Muscle of back (tissue), 11 donors: ENCODE data around the gene STX16. TPM values are rescaled to one million over a fixed set of nuclear protein-coding genes. Genes with fewer than 3 reads are reported as not detected.
"Not testable (repeated sequence)": the region's sequence is repeated elsewhere in the genome, so short reads cannot be mapped to it uniquely, and the experiment has no call there.

ENCODE experiments used
- DNase-seq, 3 donors: peaks; one replicate each; pipeline versions ENCODE4 v3.0.0 to v3.0.0-alpha.2; 2013
- polyA plus RNA-seq, 10 donors: library from polyadenylated mRNA; unstranded; fragments of 120-200 nt; gene quantifications; one replicate each; pipeline ENCODE4 v1.2.1, GENCODE V29; 2013; ENCODE audit not compliant: insufficient read length in 10 of 10

Gene STX16
- polyA plus RNA-seq, 10 donors = 33.5 to 81.8 (median 53.4) TPM

DNA sequence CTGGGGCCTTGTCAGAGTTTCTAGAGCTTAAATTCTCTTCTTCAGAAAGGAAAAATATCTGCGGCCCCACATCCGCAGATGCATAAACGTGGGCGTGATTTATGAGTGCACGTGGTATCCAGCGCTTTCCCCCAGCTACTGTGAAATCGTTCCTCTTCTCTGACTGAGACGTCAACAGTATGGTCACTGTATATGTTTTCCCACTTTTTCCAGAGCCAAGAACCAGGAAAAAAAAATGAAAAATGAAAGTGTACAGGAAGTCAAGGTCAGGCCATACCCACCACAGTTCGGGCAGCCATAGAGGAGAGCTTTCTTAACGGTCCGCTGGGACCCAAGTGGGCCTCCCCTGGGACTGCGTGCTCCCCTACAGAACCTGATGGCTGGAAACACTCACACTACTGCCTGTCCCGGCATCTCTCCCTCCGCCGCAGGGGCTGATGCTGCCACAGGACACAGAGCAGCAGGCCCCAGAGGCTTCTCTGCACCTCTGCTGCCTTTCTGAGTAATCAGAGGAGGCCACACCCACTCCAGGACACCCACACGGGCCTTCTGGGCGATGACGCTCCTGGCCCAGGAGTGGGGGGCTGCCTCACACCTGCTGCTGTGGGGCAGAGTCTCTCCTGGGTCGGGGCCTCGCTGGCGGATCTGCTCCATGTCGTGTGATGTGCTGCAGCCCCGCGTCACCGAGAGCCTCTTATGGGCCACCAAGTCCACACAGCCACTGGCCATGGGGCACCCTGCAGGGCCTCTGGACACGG is 16.4 kb upstream of the STX16 start:
- peak; percentile 79 to 93 (median 82) for DNase-seq

DNA sequence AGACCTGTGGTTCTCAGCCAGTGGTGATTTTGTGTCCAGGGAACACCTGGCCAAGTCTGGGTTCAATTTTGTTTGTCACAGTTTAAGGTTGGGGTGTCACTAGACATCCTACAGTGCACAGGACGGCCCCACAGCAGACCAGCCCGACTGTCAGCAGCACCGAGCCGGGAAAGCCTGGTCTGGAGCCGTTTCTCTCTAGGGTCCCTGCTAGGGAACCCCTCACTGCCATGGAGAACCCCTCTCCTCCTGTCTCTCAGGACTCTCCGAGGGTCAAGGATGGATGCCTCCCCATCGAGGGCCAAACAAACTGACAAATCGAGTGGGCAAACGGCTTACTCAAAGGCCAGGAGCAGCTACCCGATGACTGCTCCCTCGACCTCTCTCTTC is 15.8 kb upstream of the STX16 start:
- no peak for DNase-seq

DNA sequence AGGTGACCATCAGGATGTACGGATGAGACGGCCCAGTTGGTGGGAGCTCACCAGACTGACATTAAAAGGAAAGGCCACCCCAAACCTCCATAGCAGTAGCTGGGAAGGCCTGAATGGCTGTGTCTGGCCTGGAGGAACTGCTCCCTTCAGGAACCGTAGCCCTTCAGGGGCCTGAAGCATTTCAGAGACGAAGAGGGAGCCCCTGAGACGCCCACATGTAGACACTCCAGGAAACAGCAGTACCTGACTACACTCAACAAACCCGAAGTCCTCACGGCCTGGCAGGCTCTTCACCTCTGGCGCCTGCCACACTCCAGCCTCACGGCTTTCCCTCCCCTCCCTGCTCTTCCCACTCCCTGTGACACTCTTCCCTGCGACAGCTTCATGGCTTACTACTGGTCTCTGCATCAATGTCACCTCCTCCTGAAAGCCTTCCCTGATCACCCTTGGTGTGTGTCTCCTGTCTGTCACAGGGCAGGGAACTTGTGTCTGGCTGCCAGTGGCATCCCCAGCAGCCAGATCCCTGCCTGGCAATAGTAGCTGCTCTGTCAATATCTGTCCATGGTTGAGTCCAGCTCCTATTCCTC is 14.6 kb upstream of the STX16 start:
- no peak for DNase-seq

DNA sequence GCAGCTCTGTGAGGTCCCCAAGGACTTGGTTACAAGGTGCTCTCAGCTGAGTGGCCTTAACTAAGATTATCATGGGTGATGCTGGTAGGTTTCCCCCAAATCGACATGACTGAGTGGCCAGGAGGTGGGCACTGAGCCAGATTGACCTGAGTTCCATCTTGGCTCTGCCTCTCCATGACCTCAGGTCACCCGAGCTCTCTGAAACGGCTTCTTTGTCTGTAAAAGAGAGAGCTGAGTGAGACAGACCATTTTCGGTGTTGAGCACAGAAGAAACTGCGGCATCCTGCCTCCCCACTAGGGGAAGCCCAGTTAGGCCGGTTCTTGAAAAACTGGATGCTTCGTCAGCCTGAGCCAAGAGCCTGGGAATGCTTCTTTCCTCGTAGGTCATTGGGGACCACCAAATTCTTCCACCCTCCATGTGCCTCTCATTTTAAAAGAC is 14.1 kb upstream of the STX16 start:
- no peak for DNase-seq

DNA sequence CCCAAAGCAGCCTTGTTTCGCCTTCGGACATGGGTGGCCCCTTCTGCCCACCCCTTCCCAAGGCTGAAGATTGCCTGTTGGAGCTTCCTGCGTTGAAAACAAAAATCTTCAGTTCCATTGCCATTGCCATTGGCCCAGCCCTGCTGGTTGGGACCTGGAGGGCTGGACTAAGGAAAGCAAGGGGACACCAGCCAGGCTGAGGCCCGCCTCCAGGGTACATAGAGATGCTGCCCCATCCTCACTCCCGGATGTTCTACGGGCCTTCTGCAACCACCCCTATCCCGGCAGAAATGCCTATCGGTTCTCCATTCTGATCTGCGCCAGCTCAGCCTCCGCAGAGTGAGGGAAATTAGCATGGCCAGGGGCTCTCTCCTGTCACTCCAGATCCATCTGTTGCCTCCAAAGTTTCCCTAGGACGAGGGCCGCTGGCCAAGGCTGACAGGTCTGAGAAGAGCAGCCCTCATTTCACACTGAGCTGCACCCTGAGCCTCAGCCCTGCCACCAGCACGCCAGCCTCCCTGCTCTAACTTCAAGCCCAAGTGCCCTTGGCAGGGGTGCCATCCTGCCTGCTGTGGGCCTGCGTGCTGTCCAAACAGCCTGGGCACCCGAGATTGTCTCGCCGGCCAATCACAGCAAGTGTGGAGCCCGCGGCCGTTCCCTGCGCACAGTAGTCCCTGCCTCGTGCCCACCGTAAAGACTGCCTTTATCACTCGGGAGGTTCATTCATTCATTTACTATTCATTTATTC is 13.4 kb upstream of the STX16 start:
- DNase-seq = no peak

DNA sequence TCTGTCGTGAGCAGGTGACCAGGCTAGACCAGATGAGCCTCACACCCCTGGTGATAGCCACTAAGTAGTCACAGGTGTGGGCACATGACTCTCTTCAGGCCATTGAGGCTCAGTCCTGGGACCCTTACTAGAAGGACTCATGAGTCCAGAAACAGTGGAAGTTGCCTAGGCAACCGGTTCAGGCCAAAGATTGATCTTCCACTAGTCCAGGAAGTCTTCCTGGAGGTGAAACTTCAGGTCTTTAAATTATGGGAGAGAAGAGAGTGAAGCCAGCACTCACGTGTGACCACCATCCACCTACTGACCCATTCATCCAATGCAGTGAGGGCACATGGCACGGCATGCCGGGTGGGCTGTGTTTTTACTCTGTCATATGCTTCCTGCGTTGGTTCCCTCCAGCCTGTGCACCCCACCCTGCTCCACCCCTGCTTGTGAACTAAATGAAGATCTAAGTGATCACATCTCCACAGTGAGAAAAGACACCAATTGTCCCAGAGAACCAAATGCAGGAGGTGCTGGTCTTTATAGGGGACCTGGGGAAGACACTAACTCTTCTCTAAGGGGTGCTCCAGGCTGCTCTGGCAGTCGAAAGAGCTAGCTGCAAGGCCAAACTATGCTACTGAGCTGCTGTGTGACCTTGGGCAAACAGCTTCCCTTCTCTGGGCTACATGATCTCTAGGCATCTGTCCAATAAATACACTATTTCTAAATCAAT is 12.5 kb upstream of the STX16 start:
- DNase-seq = no peak

DNA sequence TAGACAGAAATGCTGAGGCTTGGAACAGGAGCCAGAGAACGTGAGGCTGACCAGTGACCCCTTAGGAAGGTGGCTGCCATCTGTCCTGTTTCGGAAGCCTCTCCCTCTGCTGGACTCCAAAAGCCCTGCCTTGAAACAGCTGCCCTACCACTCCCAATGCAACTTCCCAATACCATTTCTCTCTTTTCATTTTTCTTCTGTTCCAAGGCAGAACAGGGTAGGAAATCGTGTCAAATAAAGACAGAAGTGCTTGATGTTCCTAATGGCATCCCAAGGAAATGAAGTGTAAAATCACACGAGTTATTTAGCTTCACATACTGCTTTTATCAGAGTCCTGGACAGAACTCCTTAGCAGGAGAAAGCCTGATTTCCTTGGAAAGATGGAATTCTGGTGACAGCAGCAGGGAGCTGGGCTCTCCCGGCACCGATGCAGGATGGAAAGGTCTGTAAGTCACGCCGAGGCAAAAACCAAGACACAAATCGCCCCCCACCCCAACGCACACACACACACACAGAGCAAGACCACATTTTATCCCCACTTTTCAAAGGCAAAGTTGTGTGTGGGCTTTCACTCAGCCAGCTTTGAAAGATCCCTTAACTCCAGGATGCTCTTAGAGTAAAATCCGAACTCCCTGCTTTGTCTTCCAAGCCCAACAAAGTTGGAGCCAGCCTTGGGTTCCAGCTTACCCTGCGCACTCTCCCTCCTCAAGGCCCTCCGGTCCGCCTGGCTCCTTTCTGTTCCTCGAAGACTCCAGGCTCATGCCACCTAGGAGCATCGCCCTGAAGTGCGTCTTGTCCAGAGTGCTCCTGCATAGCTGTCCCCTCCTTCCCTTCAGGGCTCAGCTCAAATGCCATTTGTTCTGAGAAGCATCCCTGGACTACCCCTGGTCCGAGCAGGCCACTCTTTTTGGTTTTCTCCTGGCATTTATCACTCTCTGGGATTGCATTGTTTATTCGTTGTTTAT is 11.6 kb upstream of the STX16 start:
- no peak for DNase-seq

DNA sequence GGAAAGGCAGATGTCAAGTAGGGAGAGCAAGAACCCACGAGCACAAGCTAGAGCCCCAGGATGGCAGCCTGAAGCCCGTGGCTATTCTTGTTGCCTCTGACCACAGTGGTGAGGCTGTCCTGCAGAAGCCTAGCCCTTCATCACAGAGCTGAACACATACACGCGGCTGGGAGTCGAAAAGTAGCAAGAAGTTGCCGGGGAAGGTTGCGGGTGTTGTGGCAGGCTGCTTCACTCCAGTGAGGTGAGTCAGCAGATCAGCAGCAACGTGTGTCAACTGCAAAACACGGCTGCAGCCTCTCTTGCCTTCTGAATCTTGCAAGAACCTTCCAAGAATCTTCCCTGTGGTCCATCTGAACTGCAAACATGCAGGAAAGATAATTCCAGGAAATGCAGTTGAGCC is 10.6 kb upstream of the STX16 start:
- DNase-seq = no peak

DNA sequence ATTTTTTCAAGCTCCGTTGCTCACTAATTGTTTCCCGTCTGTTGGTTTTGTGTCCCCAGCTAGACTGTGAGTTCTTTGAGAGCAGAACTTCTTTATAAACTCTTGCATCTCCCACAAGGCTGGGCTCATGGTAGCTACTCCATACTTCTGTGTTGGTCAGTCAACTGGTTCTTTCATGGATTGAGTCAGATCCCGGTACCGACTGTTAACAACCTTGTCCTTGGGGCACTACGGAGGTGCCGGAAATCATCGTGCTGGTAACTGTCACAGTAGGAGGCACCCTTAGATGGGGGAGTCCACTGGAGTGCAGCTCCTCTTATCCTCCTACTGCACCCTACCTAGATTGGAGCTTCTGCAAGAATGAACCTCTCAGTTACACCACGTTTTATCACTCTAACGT is 8.6 kb upstream of the STX16 start:
- no peak for DNase-seq

DNA sequence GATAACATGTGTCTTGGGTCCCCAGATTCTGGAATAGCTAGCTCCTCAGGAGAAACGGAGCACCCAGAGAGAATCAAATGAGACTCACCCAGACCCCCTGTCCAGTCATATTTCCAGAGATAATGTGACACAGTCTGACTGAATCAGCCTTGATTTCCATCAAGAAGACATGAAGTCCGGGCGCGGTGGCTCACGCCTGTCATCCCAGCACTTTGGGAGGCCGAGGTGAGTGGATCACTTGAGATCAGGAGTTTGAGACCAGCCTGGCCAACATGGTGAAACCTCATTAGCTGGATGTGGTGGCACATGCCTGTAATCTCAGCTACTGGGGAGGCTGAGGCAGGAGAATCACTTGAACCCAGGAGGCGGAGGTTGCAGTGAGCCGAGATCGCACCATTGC is 8.2 kb upstream of the STX16 start:
- not testable (repeated sequence) for DNase-seq

DNA sequence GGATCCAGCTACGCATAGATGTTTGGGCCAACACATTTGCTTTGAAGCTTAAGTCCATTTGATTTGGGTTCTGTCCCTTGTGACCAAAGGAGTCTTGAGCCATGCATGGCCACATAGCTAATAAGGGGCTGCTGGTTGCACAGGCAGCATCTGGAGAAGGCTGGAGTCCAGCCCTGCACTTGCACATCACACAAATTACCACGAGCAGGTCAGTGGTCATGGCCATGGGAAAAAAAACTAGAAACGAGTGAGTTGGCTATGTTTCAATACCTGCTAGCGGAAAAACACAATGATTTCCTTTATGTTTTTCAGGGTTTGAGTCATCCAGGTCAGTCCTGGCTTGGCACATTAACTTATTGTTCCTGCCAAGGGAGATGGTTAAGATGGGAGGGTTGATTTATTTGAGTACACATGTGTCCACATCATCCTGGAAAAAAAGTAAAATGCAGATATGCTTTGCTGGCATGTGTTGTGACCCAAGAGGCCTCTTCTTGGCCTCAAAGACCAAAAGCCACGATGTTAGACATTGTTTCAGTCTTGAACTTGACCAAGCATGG is 5.6 kb upstream of the STX16 start:
- peak in 1 of 3 donors; percentile 81 for DNase-seq

DNA sequence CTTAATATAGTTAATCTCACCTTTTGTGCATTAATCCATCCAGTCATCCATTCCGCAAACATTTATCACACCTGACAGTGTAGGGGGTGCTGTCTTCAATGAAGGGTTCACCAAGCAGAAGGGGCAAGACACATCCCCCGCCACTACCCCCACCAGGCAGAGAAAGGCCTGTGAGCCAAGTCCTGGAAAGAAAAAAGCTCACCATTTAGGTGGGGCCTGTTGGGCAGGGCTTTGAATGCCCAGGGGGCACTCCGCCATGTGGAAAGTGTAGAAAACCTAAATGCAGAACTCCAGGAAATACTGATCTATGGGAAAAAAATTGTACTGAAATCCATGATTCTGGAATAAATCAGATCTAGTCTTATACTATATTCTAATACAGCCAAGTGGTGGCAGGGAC is 4.8 kb upstream of the STX16 start:
- DNase-seq = no peak

DNA sequence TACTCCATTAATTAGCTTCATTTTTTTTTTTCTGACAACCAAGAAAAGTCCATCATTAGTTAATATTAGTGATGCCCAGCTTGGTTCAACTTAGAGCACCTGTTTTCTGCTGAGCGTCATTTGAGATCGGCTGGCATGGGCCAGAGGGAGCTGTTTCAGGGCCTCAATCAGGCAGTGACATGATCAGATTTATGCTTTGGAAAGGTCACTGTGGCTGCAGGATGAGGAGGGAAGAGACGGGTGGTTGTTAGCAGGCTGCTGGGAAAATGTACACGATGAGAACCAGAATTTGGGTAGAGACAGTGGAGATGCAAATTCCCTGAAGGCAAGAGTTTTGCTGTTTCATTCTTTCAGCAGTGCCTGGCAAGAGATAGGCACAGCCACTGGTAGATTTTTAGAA is 4.4 kb upstream of the STX16 start:
- no peak for DNase-seq

DNA sequence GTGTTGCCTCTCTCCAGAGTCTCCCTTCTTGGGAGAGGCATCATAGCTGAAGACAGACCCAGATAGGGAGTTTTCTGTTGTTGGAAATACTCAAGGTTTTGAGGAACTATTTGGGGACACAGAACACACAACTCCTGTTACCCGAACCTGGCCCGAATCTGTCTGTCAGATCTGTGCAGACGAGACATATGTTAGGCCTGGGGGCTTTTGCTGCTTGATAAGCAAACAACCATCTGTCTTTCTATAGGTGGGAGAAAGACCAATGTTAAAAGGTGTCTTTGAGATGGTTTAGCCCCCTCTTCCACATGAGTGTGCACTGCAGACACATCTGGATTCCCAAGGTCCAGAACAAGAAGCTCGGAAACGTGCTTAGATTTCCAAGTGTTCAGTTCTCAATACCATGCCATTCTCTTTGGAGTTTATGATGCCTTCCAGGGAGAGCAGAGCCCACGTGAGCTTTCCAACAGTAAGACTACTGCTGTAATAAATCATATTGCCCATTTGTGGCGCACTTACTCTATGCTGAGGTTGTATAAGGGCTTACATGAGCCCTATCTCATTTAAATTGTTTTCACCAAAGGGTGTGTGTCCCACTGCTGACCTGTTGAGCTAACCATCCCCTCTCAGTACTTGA is 3.8 kb upstream of the STX16 start:
- no peak for DNase-seq

DNA sequence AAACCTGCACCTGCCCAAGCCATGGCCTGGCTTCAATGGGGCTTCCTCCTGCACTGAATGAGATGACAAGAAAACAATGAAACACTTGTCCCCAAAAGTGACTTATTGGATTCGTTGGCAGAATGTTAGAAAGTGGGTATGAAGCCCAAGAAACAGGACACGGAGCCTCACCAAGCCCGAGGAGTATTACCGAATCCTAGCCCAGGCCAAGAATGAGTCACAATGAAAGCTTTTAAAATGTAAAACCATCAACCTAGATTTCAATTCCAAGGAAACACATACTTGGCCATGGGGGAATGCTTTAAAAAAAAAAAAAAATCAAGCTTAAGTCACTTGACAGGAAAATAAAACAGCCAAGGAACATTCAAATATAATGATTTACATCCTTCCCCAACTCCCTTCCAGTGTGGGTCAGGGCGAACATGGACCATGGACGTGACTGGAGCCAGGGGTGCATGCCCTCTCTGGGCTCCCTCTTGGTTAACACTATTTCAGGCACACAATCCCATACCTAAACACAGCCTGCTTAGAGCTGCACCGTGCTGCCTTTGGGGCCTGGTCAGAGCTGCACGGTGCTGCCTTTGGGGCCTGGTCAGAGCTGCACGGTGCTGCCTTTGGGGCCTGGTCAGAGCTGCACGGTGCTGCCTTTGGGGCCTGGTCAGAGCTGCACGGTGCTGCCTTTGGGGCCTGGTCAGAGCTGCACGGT is 3.1 kb upstream of the STX16 start:
- peak in 2 of 3 donors; percentile 64 to 82 for DNase-seq

DNA sequence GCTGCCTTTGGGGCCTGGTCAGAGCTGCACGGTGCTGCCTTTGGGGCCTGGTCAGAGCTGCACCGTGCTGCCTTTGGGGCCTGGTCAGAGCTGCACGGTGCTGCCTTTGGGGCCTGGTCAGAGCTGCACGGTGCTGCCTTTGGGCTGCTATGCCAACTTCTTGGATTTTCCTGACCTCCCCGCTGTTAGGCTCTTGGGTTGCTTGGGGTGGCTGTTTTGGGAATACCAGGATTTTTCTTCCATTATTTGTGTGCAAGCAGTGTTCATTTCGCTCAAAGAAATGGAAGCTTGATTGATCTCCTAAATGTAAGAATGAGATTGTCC is 2.6 kb upstream of the STX16 start:
- DNase-seq = not testable (repeated sequence)

DNA sequence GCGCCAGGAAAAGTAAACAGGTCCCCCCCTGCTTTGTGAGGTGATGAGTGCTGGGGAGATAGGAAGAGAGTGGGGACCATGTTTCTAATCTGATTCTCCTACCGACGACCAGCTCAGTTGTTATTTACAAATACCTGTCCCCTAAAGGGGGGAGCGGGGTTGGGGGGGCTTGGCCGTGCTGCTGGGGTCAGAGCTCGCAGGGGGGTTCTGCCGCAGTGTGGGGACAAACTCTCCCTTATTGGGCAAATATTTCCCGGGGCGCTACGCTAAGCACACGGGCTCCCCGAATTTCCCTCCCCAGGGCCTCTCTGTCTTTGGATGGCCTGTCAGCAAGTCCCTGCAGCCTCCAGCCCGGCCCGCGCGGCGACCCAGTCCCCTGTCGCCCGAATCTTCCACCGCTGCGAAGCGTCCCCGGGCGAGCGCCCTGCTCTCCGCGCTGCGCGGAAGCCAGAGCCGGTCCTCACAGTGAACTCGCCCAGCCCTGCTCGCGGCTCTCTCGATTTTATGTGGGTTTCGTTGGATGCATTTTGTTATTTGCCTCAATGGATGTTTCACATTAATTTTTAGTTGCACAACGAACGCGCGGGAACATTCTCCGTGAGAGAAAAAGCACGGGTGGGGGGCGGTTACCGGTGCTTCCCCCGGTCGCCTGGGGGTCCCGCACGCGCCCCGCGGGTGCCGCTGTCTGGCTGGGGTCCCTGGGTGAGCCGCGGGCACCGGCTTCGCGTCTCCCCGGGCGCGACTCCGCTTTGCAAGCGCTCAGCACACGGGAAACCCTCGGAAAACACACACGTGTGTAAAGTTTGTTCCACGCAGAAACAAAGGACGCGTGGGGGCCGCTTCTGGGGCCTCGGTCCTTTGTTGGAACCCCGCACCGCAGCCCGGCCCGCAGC is 1.5 kb upstream of the STX16 start:
- peak in 1 of 3 donors; percentile 73 for DNase-seq

DNA sequence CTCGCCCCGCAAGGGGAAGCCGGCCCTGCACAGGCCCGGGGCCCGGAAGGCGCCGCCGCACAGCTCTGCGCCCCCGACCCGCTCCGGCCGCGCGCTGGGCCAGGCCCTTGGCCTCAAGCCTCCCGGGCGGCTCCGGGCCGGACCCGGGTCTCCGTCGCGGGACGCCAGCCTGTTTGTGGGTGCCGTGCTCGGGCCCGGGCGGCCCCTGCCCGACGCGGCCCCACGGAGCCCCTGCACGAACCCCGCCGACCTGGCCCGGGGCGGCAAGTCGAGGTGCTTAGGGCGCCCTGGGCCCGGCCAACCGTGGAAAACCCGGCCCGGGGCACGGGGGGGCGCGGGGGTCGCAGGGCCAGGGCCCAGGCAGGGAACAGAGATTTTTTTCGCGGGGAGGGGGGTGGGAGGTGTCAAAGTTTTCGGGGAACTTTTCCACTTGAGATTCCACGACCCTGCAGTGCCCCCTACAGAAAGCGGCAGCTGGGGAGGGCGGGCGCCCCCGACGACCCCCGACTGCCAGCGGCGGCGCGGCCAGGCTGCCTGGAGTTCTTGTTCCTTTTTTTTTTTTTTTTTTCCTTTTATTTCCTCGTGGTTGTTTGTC is 805 bp upstream of the STX16 start:
- DNase-seq = peak in 1 of 3 donors; percentile 70
